Astrocyte (in vitro differentiated cells and primary cell): Measurements from ENCODE around the gene ALG2.

Experiments used
- EZH2 ChIP-seq: IDR thresholded peaks from 2 replicates; pipeline ENCODE4 v1.6.1; 2012; ENCODE audit warnings: mild to moderate bottlenecking, low read length, inconsistent platforms; ENCODE audit not compliant: insufficient read depth
- TF ChIP-seq, protein P1 (sequence below): IDR thresholded peaks from 2 replicates; pipeline ENCODE4 v1.5.1; 2011; ENCODE audit warnings: low read depth, mild to moderate bottlenecking, inconsistent platforms, low read length, moderate library complexity; ENCODE audit not compliant: insufficient read depth

DNA sequence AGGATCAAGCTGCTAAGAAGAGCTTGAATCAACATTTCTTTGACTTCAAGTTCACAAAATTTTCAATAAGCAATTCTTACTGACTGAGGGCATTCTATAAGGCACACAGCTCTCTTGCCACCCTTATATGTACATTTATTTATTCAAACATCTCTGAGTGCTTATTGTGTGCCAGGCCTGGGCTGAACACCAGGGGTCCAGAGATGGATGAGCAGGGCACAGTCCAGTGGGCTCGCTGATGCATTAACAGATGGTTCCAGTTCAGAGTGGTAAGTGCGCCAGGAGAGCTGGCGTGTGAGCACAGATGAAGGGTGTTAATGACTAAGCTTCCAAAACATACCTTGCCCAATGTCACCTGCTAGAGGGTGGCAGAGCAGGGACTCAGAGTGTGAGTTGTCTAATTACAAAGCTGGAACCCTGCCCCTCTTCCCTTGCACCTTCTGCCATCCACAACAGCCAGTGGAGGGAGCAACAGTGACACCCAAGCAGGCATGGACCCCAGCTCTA is 24.6 kb downstream of the ALG2 start:
- TF ChIP-seq, protein P1, sequence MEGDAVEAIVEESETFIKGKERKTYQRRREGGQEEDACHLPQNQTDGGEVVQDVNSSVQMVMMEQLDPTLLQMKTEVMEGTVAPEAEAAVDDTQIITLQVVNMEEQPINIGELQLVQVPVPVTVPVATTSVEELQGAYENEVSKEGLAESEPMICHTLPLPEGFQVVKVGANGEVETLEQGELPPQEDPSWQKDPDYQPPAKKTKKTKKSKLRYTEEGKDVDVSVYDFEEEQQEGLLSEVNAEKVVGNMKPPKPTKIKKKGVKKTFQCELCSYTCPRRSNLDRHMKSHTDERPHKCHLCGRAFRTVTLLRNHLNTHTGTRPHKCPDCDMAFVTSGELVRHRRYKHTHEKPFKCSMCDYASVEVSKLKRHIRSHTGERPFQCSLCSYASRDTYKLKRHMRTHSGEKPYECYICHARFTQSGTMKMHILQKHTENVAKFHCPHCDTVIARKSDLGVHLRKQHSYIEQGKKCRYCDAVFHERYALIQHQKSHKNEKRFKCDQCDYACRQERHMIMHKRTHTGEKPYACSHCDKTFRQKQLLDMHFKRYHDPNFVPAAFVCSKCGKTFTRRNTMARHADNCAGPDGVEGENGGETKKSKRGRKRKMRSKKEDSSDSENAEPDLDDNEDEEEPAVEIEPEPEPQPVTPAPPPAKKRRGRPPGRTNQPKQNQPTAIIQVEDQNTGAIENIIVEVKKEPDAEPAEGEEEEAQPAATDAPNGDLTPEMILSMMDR, result no peak
- TF ChIP-seq EZH2, result no peak
